ENCODE measurements around the gene CASP10.

DNA sequence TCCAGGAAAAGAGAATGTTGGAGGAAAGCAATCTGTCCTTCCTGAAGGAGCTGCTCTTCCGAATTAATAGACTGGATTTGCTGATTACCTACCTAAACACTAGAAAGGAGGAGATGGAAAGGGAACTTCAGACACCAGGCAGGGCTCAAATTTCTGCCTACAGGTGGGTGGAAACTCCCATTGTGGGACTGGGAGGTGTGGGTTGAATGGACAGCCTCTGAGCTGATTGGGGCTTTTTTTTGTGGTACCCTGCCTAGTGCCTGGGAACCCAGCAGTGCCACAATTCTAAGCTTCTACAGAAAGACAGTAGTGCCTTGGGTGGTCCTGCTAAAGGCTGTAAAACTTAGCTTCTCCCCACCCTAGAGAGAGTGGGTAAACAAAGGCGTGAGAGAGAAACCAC, 83.7 kb downstream of the CASP10 start:
- TF ChIP-seq, protein P1, sequence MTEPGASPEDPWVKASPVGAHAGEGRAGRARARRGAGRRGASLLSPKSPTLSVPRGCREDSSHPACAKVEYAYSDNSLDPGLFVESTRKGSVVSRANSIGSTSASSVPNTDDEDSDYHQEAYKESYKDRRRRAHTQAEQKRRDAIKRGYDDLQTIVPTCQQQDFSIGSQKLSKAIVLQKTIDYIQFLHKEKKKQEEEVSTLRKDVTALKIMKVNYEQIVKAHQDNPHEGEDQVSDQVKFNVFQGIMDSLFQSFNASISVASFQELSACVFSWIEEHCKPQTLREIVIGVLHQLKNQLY (CRISPR knock-in tag; IDR thresholded peaks at IDR 0.05) = no peak
- TF ChIP-seq, protein P2, sequence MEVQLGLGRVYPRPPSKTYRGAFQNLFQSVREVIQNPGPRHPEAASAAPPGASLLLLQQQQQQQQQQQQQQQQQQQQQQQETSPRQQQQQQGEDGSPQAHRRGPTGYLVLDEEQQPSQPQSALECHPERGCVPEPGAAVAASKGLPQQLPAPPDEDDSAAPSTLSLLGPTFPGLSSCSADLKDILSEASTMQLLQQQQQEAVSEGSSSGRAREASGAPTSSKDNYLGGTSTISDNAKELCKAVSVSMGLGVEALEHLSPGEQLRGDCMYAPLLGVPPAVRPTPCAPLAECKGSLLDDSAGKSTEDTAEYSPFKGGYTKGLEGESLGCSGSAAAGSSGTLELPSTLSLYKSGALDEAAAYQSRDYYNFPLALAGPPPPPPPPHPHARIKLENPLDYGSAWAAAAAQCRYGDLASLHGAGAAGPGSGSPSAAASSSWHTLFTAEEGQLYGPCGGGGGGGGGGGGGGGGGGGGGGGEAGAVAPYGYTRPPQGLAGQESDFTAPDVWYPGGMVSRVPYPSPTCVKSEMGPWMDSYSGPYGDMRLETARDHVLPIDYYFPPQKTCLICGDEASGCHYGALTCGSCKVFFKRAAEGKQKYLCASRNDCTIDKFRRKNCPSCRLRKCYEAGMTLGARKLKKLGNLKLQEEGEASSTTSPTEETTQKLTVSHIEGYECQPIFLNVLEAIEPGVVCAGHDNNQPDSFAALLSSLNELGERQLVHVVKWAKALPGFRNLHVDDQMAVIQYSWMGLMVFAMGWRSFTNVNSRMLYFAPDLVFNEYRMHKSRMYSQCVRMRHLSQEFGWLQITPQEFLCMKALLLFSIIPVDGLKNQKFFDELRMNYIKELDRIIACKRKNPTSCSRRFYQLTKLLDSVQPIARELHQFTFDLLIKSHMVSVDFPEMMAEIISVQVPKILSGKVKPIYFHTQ (CRISPR knock-in tag; IDR thresholded peaks at IDR 0.05) = no peak
- TF ChIP-seq RELA (CRISPR knock-in tag; IDR thresholded peaks at IDR 0.05; ENCODE audit: borderline replicate concordance) (no peak), NR2C2 (CRISPR knock-in tag; IDR thresholded peaks at IDR 0.05) (no peak), CREB1 (CRISPR knock-in tag; IDR thresholded peaks at IDR 0.05) (no peak), TCF7 (CRISPR knock-in tag; IDR thresholded peaks at IDR 0.05; ENCODE audit: low read depth) (no peak), ZNF263 (CRISPR knock-in tag; IDR thresholded peaks at IDR 0.05; ENCODE audit: low read depth) (no peak), IRF2 (CRISPR knock-in tag; IDR thresholded peaks at IDR 0.05; ENCODE audit: borderline replicate concordance, low read depth) (no peak)
- TF ChIP-seq, protein P3, sequence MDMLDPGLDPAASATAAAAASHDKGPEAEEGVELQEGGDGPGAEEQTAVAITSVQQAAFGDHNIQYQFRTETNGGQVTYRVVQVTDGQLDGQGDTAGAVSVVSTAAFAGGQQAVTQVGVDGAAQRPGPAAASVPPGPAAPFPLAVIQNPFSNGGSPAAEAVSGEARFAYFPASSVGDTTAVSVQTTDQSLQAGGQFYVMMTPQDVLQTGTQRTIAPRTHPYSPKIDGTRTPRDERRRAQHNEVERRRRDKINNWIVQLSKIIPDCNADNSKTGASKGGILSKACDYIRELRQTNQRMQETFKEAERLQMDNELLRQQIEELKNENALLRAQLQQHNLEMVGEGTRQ (CRISPR knock-in tag; IDR thresholded peaks at IDR 0.05) = no peak
- TF ChIP-seq, protein P4, sequence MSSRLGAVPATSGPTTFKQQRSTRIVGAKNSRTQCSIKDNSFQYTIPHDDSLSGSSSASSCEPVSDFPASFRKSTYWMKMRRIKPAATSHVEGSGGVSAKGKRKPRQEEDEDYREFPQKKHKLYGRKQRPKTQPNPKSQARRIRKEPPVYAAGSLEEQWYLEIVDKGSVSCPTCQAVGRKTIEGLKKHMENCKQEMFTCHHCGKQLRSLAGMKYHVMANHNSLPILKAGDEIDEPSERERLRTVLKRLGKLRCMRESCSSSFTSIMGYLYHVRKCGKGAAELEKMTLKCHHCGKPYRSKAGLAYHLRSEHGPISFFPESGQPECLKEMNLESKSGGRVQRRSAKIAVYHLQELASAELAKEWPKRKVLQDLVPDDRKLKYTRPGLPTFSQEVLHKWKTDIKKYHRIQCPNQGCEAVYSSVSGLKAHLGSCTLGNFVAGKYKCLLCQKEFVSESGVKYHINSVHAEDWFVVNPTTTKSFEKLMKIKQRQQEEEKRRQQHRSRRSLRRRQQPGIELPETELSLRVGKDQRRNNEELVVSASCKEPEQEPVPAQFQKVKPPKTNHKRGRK (CRISPR knock-in tag; IDR thresholded peaks at IDR 0.05; ENCODE audit: borderline replicate concordance) = no peak
- TF ChIP-seq, protein P5, sequence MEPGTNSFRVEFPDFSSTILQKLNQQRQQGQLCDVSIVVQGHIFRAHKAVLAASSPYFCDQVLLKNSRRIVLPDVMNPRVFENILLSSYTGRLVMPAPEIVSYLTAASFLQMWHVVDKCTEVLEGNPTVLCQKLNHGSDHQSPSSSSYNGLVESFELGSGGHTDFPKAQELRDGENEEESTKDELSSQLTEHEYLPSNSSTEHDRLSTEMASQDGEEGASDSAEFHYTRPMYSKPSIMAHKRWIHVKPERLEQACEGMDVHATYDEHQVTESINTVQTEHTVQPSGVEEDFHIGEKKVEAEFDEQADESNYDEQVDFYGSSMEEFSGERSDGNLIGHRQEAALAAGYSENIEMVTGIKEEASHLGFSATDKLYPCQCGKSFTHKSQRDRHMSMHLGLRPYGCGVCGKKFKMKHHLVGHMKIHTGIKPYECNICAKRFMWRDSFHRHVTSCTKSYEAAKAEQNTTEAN (CRISPR knock-in tag; IDR thresholded peaks at IDR 0.05) = no peak
- TF ChIP-seq, protein P6, sequence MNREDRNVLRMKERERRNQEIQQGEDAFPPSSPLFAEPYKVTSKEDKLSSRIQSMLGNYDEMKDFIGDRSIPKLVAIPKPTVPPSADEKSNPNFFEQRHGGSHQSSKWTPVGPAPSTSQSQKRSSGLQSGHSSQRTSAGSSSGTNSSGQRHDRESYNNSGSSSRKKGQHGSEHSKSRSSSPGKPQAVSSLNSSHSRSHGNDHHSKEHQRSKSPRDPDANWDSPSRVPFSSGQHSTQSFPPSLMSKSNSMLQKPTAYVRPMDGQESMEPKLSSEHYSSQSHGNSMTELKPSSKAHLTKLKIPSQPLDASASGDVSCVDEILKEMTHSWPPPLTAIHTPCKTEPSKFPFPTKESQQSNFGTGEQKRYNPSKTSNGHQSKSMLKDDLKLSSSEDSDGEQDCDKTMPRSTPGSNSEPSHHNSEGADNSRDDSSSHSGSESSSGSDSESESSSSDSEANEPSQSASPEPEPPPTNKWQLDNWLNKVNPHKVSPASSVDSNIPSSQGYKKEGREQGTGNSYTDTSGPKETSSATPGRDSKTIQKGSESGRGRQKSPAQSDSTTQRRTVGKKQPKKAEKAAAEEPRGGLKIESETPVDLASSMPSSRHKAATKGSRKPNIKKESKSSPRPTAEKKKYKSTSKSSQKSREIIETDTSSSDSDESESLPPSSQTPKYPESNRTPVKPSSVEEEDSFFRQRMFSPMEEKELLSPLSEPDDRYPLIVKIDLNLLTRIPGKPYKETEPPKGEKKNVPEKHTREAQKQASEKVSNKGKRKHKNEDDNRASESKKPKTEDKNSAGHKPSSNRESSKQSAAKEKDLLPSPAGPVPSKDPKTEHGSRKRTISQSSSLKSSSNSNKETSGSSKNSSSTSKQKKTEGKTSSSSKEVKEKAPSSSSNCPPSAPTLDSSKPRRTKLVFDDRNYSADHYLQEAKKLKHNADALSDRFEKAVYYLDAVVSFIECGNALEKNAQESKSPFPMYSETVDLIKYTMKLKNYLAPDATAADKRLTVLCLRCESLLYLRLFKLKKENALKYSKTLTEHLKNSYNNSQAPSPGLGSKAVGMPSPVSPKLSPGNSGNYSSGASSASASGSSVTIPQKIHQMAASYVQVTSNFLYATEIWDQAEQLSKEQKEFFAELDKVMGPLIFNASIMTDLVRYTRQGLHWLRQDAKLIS (CRISPR knock-in tag; IDR thresholded peaks at IDR 0.05; ENCODE audit: borderline replicate concordance) = no peak
- TF ChIP-seq, protein P7, sequence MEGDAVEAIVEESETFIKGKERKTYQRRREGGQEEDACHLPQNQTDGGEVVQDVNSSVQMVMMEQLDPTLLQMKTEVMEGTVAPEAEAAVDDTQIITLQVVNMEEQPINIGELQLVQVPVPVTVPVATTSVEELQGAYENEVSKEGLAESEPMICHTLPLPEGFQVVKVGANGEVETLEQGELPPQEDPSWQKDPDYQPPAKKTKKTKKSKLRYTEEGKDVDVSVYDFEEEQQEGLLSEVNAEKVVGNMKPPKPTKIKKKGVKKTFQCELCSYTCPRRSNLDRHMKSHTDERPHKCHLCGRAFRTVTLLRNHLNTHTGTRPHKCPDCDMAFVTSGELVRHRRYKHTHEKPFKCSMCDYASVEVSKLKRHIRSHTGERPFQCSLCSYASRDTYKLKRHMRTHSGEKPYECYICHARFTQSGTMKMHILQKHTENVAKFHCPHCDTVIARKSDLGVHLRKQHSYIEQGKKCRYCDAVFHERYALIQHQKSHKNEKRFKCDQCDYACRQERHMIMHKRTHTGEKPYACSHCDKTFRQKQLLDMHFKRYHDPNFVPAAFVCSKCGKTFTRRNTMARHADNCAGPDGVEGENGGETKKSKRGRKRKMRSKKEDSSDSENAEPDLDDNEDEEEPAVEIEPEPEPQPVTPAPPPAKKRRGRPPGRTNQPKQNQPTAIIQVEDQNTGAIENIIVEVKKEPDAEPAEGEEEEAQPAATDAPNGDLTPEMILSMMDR (IDR thresholded peaks at IDR 0.05) = no peak
- TF ChIP-seq, protein P8, sequence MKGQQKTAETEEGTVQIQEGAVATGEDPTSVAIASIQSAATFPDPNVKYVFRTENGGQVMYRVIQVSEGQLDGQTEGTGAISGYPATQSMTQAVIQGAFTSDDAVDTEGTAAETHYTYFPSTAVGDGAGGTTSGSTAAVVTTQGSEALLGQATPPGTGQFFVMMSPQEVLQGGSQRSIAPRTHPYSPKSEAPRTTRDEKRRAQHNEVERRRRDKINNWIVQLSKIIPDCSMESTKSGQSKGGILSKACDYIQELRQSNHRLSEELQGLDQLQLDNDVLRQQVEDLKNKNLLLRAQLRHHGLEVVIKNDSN (CRISPR knock-in tag; IDR thresholded peaks at IDR 0.05) = no peak

Data from WTC11 (cell line).